SK-N-SH (cell line): Measurements from ENCODE around the gene EPHX1.

Experiments
- CHD2 ChIP-seq: fragments of 150-350 bp; IDR thresholded peaks from 2 replicates; pipeline ENCODE4 v1.6.1; 2018; ENCODE audit warnings: low read length; ENCODE audit not compliant: partially characterized antibody
- CTCF ChIP-seq: fragments of 200-600 bp; sonication (generic); IDR thresholded peaks from 2 replicates; pipeline ENCODE4 v1.6.1; 2017; ENCODE audit warnings: antibody characterized with exemption, mild to moderate bottlenecking, moderate library complexity
- JUND ChIP-seq: IDR thresholded peaks from 2 replicates; pipeline ENCODE4 v1.4.0; 2012
- REST ChIP-seq: IDR thresholded peaks from 2 replicates; pipeline ENCODE4 v1.6.1; 2012; ENCODE audit warnings: mild to moderate bottlenecking, low read depth, low read length, moderate library complexity
- SIN3A ChIP-seq: IDR thresholded peaks from 2 replicates; pipeline ENCODE4 v1.6.1; 2012; ENCODE audit warnings: low read depth, mild to moderate bottlenecking, low read length, moderate library complexity, borderline replicate concordance
- SMC3 ChIP-seq: IDR thresholded peaks from 2 replicates; pipeline ENCODE4 v1.6.1; 2012; ENCODE audit warnings: low read depth, low read length, improper control_type of control experiment
- TAF1 ChIP-seq: IDR thresholded peaks from 2 replicates; pipeline ENCODE4 v1.6.1; 2012; ENCODE audit warnings: low read depth, mild to moderate bottlenecking, low read length, moderate library complexity, borderline replicate concordance
- USF2 ChIP-seq: fragments of 150-350 bp; IDR thresholded peaks from 2 replicates; pipeline ENCODE4 v1.6.1; 2017; ENCODE audit warnings: antibody characterized with exemption, low read length, low read depth, borderline replicate concordance
- ZBTB33 ChIP-seq: IDR thresholded peaks from 2 replicates; pipeline ENCODE4 v1.4.0; 2012; ENCODE audit warnings: low read depth, borderline replicate concordance

GRCh38 chr1:225844236-225845061 is 34.5 kb downstream of the EPHX1 start:
- no peak for TF ChIP-seq SIN3A
- TF ChIP-seq CHD2, result no peak
- no peak for TF ChIP-seq CTCF
- TF ChIP-seq ZBTB33, result no peak
- no peak for TF ChIP-seq USF2
- TF ChIP-seq TAF1, result no peak
- TF ChIP-seq JUND, result no peak
- TF ChIP-seq REST, result no peak
- no peak for TF ChIP-seq SMC3
